ENCODE measurements around the gene MYMX. TPM values are rescaled to one million over a fixed set of nuclear protein-coding genes. Genes with fewer than 3 reads are reported as not detected.

MYMX gene
- polyA plus RNA-seq, 2 of the 4 experiments (the other 2 are of a cell fraction) = not detected

DNA sequence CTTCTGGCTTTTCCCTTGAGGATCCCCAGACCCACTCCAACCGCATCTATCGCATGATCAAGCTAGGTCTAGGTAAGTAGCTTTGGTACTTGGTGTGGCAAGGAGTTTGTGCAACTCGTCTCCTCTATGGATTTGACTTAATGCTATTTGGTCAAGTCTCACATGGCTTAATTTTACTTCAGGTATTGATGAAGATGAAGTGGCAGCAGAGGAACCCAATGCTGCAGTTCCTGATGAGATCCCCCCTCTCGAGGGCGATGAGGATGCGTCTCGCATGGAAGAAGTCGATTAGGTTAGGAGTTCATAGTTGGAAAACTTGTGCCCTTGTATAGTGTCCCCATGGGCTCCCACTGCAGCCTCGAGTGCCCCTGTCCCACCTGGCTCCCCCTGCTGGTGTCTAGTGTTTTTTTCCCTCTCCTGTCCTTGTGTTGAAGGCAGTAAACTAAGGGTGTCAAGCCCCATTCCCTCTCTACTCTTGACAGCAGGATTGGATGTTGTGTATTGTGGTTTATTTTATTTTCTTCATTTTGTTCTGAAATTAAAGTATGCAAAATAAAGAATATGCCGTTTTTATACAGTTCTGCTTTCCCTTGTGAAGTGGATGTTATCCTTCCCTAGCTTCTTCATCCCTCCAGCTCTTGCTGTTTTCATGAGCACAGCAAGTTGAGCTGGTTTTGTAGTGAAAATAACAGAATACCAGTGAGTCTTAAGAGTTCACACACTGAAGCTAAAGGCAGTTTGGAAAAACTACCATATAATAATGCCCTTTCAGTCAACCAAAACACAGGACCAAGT, 36.8 kb downstream of the MYMX start:
- ATAC-seq = peak in 1 of 2 experiments; percentile 13; a peak in 2 of 6 replicates
- Histone ChIP-seq H3K9me3 (no peaks in the 10 kb centered on the region), H3K27ac (no peak overlapping the region), H3K4me3 (no peak overlapping the region), H3K4me1 (peaks cover 60% of the 10 kb centered on the region), H3K4me2 (peak overlapping the region; percentile 13; the same call in 2 of the 3 replicates)
- POLR2A ChIA-PET = no interaction called here
- WGBS (ENCODE audit: missing lambda C conversion rate) = 51% methylated on average over 10 of the region's 10 CpGs
- TF ChIP-seq, protein P1, sequence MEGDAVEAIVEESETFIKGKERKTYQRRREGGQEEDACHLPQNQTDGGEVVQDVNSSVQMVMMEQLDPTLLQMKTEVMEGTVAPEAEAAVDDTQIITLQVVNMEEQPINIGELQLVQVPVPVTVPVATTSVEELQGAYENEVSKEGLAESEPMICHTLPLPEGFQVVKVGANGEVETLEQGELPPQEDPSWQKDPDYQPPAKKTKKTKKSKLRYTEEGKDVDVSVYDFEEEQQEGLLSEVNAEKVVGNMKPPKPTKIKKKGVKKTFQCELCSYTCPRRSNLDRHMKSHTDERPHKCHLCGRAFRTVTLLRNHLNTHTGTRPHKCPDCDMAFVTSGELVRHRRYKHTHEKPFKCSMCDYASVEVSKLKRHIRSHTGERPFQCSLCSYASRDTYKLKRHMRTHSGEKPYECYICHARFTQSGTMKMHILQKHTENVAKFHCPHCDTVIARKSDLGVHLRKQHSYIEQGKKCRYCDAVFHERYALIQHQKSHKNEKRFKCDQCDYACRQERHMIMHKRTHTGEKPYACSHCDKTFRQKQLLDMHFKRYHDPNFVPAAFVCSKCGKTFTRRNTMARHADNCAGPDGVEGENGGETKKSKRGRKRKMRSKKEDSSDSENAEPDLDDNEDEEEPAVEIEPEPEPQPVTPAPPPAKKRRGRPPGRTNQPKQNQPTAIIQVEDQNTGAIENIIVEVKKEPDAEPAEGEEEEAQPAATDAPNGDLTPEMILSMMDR (IDR thresholded peaks at IDR 0.05) = peak; percentile 40
- TF ChIP-seq NR3C1 (IDR thresholded peaks at IDR 0.05) = no peak
- CTCF ChIA-PET = interaction anchor here (0.8 to 3.6 kb wide), 10 partner anchors 8 to 155 kb away, joined by 3 to 16 read pairs (median 4); no protein-coding TSS in a partner anchor
- peak in 1 of 2 experiments; percentile 53 for DNase-seq (ENCODE audit: low read depth in 1 of 2, low spot score in 1 of 2)
- FAIRE-seq = no peak

DNA sequence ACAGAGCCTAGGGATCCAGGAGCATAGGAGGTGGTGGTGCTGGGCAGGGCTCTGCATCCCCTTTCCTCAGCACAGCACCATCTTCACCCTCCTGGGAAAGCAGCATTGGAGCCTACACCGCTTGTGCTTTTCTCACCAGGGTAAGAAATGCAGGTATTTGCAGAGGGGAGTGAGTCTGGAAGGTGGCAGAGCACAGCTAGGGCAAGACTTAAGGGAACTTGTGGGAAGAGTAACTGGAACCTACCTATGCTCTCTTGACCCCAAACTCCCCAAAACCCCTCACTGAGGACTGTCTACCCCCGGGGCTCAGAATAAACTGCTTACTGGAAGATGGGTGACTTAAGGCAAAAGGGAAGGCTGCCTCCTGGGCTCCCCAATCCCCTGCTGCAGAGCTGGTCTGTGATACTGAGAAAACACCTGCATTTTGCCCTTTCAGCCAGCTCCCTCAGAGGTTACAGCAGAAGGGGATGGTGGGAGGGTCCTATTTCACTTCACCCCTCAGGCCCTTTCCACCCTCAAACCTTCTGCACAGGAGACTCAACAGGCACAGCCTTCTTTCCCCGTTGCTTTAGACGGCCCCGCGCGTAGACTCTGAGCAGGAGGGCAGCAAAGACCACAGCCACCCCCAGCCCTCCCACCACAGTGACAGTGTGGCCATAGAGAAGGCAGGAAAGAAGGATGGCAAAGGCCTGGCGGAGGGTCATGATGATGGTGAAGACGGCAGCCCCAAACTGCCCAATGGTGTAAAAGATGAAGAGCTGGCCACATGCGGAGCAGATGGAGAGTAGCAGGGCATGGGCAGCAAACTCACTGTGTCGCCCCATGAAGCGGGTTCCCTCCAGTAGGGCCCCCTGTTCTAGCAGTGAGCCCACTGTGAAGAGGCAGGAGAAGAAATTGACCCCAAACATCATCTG, 37.7 kb downstream of the MYMX start:
- ChIA-PET POLR2A (interaction anchor here (1.2 kb wide), 1 partner anchor 8 kb away, joined by 15 read pairs; the partner anchor contains the start of gene HSP90AB1), CTCF (interaction anchor here (0.8 to 3.7 kb wide), 16 partner anchors 8 to 156 kb away, joined by 3 to 16 read pairs (median 4); no protein-coding TSS in a partner anchor)
- H3K27ac ChIP-seq = no peak overlapping the region
- FAIRE-seq (no peak), ATAC-seq (peak; percentile 0 to 2; a peak in 3 of 6 replicates), DNase-seq (ENCODE audit: low read depth in 1 of 2, low spot score in 1 of 2) (no peak)
- WGBS (ENCODE audit: missing lambda C conversion rate) = 83% methylated on average over 11 of the region's 12 CpGs
- H3K9me3 ChIP-seq = no peaks in the 10 kb centered on the region
- H3K4me2 ChIP-seq = peak overlapping the region; percentile 13; the same call in 1 of the 3 replicates
- TF ChIP-seq, protein P2, sequence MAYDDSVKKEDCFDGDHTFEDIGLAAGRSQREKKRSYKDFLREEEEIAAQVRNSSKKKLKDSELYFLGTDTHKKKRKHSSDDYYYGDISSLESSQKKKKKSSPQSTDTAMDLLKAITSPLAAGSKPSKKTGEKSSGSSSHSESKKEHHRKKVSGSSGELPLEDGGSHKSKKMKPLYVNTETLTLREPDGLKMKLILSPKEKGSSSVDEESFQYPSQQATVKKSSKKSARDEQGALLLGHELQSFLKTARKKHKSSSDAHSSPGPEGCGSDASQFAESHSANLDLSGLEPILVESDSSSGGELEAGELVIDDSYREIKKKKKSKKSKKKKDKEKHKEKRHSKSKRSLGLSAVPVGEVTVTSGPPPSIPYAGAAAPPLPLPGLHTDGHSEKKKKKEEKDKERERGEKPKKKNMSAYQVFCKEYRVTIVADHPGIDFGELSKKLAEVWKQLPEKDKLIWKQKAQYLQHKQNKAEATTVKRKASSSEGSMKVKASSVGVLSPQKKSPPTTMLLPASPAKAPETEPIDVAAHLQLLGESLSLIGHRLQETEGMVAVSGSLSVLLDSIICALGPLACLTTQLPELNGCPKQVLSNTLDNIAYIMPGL (CRISPR knock-in tag; IDR thresholded peaks at IDR 0.05; ENCODE audit: borderline replicate concordance) = no peak
- TF ChIP-seq TP53 (CRISPR knock-in tag; IDR thresholded peaks at IDR 0.05) = peak; percentile 87; the same call in 1 of the 2 replicates
- peak; percentile 38; the same call in 1 of the 2 replicates for TF ChIP-seq TFCP2L1 (CRISPR knock-in tag; IDR thresholded peaks at IDR 0.05)
- no peak for TF ChIP-seq RFX5 (IDR thresholded peaks at IDR 0.05)
- TF ChIP-seq, protein P3, sequence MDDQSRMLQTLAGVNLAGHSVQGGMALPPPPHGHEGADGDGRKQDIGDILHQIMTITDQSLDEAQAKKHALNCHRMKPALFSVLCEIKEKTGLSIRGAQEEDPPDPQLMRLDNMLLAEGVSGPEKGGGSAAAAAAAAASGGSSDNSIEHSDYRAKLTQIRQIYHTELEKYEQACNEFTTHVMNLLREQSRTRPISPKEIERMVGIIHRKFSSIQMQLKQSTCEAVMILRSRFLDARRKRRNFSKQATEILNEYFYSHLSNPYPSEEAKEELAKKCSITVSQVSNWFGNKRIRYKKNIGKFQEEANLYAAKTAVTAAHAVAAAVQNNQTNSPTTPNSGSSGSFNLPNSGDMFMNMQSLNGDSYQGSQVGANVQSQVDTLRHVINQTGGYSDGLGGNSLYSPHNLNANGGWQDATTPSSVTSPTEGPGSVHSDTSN (IDR thresholded peaks at IDR 0.05) = no peak; the same call in 1 of the 2 replicates
- no peak for TF ChIP-seq MAZ (IDR thresholded peaks at IDR 0.05; ENCODE audit: borderline replicate concordance, low read depth, low read length)
- TF ChIP-seq EHF (CRISPR knock-in tag; IDR thresholded peaks at IDR 0.05) = no peak
- TF ChIP-seq, protein P4, sequence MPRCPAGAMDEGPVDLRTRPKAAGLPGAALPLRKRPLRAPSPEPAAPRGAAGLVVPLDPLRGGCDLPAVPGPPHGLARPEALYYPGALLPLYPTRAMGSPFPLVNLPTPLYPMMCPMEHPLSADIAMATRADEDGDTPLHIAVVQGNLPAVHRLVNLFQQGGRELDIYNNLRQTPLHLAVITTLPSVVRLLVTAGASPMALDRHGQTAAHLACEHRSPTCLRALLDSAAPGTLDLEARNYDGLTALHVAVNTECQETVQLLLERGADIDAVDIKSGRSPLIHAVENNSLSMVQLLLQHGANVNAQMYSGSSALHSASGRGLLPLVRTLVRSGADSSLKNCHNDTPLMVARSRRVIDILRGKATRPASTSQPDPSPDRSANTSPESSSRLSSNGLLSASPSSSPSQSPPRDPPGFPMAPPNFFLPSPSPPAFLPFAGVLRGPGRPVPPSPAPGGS (IDR thresholded peaks at IDR 0.05) = 0 out of 3 replicates have a peak, but pooled peaks have one; percentile 39
- no peak for TF ChIP-seq BHLHE40 (IDR thresholded peaks at IDR 0.05; ENCODE audit: low read depth, low read length)
- no peak for TF ChIP-seq SREBF2 (IDR thresholded peaks at IDR 0.05)
- TF ChIP-seq POLR2AphosphoS2 (conservative IDR thresholded peaks at IDR 0.05; ENCODE audit: low read length) = peak; percentile 59; the same call in 1 of the 2 replicates
- no peak for TF ChIP-seq CEBPB (IDR thresholded peaks at IDR 0.05)
- TF ChIP-seq POLR2A (IDR thresholded peaks at IDR 0.05; ENCODE audit: low read length) = peak; percentile 19; the same call in 1 of the 2 replicates
- TF ChIP-seq HEYL (CRISPR knock-in tag; IDR thresholded peaks at IDR 0.05) = no peak
- peak; percentile 83 for TF ChIP-seq HOXA7 (CRISPR knock-in tag; IDR thresholded peaks at IDR 0.05)
- 0 out of 5 replicates have a peak, but pooled peaks of 1 of the 2 experiments have one; percentile 13 for TF ChIP-seq JUN (IDR thresholded peaks at IDR 0.05)
- TF ChIP-seq MYC (IDR thresholded peaks at IDR 0.05; ENCODE audit: borderline replicate concordance, low read length) = no peak
- no peak for TF ChIP-seq SMC3 (IDR thresholded peaks at IDR 0.05)
- peak; percentile 49; the same call in 1 of the 2 replicates for TF ChIP-seq RARB (CRISPR knock-in tag; IDR thresholded peaks at IDR 0.05)
- H3K4me1 ChIP-seq = peaks cover 53% of the 10 kb centered on the region
- no peak overlapping the region for H3K4me3 ChIP-seq

Measured in A549 (cell line).